Right atrium auricular region (tissue), 2 donors: Measurements from ENCODE around the gene CGB7. TPM values are rescaled to one million over a fixed set of nuclear protein-coding genes. Genes with fewer than 3 reads are reported as not detected.
"Not testable (repeated sequence)": the region's sequence is repeated elsewhere in the genome, so short reads cannot be mapped to it uniquely, and the experiment has no call there.

Experiments
- DNase-seq: peaks from one replicate; pipeline ENCODE4 v3.0.0-alpha.2; 2019; ENCODE audit warnings: low spot score
- H3K27ac ChIP-seq, 2 donors: fragments of 200-600 bp; sonication (generic); 1 replicate in 1 of 2; 2 replicates in 1 of 2; pipeline ENCODE4 v1.5.1; 2016 to 2019
- H3K27me3 ChIP-seq, 2 donors: fragments of 200-600 bp; sonication (generic); one replicate each; pipeline versions ENCODE4 v1.5.1 to v1.6.0; 2017 to 2019
- H3K36me3 ChIP-seq: fragments of 200-600 bp; sonication (generic); one replicate; pipeline ENCODE4 v1.5.1; 2016
- H3K4me1 ChIP-seq, 2 donors: fragments of 200-600 bp; sonication (generic); one replicate each; pipeline versions ENCODE4 v1.5.1 to v1.6.0; 2017 to 2019
- H3K4me3 ChIP-seq, 2 donors: fragments of 200-600 bp; sonication (generic); 1 replicate in 1 of 2; 2 replicates in 1 of 2; pipeline ENCODE4 v1.5.1; 2017 to 2019; ENCODE audit warnings: mild to moderate bottlenecking in 1 of 2, moderate library complexity in 1 of 2
- H3K9me3 ChIP-seq, 2 donors: fragments of 200-600 bp; sonication (generic); one replicate each; pipeline ENCODE4 v1.5.1; 2019
- total RNA-seq, 2 donors: library from RNA; depleted of rRNA; stranded (reverse); fragments of >200 nt; gene quantifications; one replicate each; pipeline ENCODE4 v1.1.0, GENCODE V29; 2016
- TF ChIP-seq, protein P1 (sequence below), 2 donors: fragments of 200-600 bp; sonication (generic); IDR thresholded peaks; one replicate each; pipeline ENCODE4 v1.5.1; 2019; ENCODE audit warnings: antibody characterized with exemption in 2 of 2

Gene CGB7
- total RNA-seq, 2 donors from 2014 or later: not detected

- H3K9me3 ChIP-seq: no peaks in the 10 kb centered on the region
- no peaks in the 10 kb centered on the region for H3K27me3 ChIP-seq
- peaks cover 0 to 31% of the 10 kb centered on the region in 2 donors for H3K4me1 ChIP-seq
- no peaks in the 10 kb centered on the region for H3K36me3 ChIP-seq
- H3K27ac ChIP-seq: peak overlapping the region in 1 of 2 donors; percentile 58
- TF ChIP-seq, protein P1, sequence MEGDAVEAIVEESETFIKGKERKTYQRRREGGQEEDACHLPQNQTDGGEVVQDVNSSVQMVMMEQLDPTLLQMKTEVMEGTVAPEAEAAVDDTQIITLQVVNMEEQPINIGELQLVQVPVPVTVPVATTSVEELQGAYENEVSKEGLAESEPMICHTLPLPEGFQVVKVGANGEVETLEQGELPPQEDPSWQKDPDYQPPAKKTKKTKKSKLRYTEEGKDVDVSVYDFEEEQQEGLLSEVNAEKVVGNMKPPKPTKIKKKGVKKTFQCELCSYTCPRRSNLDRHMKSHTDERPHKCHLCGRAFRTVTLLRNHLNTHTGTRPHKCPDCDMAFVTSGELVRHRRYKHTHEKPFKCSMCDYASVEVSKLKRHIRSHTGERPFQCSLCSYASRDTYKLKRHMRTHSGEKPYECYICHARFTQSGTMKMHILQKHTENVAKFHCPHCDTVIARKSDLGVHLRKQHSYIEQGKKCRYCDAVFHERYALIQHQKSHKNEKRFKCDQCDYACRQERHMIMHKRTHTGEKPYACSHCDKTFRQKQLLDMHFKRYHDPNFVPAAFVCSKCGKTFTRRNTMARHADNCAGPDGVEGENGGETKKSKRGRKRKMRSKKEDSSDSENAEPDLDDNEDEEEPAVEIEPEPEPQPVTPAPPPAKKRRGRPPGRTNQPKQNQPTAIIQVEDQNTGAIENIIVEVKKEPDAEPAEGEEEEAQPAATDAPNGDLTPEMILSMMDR (IDR thresholded peaks at IDR 0.05): no peak
- H3K4me3 ChIP-seq: no peak overlapping the region
- no peak for DNase-seq
These were observed 6.6 kb upstream of the CGB7 start for GRCh38 chr19:49064029-49064629.

- Histone ChIP-seq H3K27me3 (no peaks in the 10 kb centered on the region), H3K36me3 (no peaks in the 10 kb centered on the region), H3K4me3 (no peak overlapping the region), H3K27ac (no peak overlapping the region), H3K9me3 (no peaks in the 10 kb centered on the region), H3K4me1 (peaks cover 0 to 38% of the 10 kb centered on the region in 2 donors)
- DNase-seq: no peak
- TF ChIP-seq, protein P1 (IDR thresholded peaks at IDR 0.05): no peak
These were observed 3.9 kb upstream of the CGB7 start for GRCh38 chr19:49061445-49061844.

DNA sequence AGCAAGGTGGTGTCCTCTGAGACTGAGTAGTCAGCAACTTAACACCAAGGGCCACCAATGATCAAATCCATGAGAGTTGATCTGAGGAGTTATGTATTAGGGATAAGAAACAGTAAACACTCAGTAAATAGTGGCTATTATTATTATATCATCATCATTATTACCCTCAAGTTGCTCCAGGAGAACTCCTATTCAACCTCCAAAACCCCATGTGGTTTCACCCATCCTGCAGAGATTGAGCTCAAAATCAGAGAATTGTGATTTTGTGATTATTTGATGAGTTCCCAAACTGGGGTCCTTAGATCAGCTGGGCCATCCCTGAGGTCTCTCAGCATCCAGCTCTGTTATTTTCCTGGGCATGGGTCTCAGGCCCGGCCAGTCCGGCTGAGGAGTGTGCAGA is 3.5 kb upstream of the CGB7 start:
- peaks cover 0 to 36% of the 10 kb centered on the region in 2 donors for H3K4me1 ChIP-seq
- no peak overlapping the region for H3K27ac ChIP-seq
- no peaks in the 10 kb centered on the region for H3K9me3 ChIP-seq
- no peak for DNase-seq
- no peaks in the 10 kb centered on the region for H3K27me3 ChIP-seq
- H3K4me3 ChIP-seq: no peak overlapping the region
- TF ChIP-seq, protein P1 (IDR thresholded peaks at IDR 0.05): no peak
- no peaks in the 10 kb centered on the region for H3K36me3 ChIP-seq

DNA sequence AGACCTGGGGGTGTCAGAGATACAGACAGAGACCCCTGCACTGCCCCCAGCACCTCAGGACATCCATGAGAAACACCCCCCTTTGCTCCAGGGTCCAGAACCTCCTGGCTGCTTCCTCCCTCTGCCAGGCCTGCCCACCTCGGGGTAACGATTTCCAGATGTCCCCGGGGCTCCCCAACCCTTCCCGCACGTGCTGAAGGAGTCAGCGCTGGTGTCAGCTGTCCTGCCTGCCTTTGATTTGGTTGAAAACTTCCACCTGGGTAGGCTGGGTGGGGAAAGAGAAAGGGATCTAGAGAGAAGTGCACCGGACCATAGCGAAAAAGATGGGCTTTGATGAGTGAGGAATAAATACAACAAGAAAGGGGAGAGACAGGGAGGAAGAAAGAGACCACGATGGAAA is 1.5 kb upstream of the CGB7 start:
- Histone ChIP-seq H3K27me3 (no peaks in the 10 kb centered on the region), H3K36me3 (no peaks in the 10 kb centered on the region), H3K4me3 (no peak overlapping the region), H3K27ac (no peak overlapping the region), H3K9me3 (no peaks in the 10 kb centered on the region), H3K4me1 (peaks cover 0 to 19% of the 10 kb centered on the region in 2 donors)
- TF ChIP-seq, protein P1 (IDR thresholded peaks at IDR 0.05): no peak
- no peak for DNase-seq

GRCh38 chr19:49058562-49058961 is 1.0 kb upstream of the CGB7 start:
- no peak for DNase-seq
- Histone ChIP-seq H3K9me3 (no peaks in the 10 kb centered on the region), H3K4me1 (peaks cover 0 to 19% of the 10 kb centered on the region in 2 donors), H3K4me3 (no peak overlapping the region), H3K36me3 (no peaks in the 10 kb centered on the region), H3K27ac (no peak overlapping the region), H3K27me3 (no peaks in the 10 kb centered on the region)
- TF ChIP-seq, protein P1 (IDR thresholded peaks at IDR 0.05): no peak

DNA sequence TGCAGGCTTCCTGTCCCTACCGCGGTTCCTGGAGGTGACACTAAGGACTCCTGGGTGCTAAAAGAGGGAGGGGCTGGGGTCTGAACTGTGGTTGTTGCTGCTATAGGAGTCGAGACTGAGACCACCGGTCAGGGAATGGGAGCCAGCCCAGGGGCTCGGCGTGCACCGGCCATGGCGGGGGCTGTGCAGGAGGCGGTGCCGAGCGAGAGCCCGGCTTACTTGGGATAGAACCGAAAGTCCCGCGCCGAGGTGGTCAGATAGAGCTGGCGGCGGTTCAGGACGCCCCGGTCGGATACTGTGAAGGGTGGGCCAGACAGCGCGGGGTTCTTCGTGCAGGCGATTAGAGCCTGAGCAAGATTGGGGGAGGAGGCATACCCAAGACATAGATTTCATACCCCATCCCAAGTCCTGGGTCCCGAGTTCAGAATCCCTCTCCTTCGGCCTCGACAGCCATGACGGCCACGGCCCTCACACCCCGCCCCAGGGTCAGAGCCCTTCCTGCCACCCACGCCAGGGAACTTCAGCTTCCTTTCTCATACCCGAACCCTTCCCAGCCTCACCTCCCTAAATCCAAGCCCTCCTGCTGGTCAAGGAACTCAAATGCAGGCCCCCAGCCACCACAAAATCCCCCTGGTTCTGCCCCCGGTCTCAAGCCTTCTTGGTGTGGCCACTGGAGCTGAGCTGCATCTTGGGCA is 500 bp downstream of the CGB7 start:
- H3K27ac ChIP-seq: peak overlapping the region in 1 of 2 donors; percentile 35
- peak overlapping the region; percentile 38 to 51 for H3K4me3 ChIP-seq
- DNase-seq, H3K9me3 ChIP-seq, H3K36me3 ChIP-seq, H3K27me3 ChIP-seq: not testable (repeated sequence)
- H3K4me1 ChIP-seq: peaks cover 0 to 19% of the 10 kb centered on the region in 2 donors
